ENCODE measurements around the gene GIGYF2.

Gene GIGYF2

DNA sequence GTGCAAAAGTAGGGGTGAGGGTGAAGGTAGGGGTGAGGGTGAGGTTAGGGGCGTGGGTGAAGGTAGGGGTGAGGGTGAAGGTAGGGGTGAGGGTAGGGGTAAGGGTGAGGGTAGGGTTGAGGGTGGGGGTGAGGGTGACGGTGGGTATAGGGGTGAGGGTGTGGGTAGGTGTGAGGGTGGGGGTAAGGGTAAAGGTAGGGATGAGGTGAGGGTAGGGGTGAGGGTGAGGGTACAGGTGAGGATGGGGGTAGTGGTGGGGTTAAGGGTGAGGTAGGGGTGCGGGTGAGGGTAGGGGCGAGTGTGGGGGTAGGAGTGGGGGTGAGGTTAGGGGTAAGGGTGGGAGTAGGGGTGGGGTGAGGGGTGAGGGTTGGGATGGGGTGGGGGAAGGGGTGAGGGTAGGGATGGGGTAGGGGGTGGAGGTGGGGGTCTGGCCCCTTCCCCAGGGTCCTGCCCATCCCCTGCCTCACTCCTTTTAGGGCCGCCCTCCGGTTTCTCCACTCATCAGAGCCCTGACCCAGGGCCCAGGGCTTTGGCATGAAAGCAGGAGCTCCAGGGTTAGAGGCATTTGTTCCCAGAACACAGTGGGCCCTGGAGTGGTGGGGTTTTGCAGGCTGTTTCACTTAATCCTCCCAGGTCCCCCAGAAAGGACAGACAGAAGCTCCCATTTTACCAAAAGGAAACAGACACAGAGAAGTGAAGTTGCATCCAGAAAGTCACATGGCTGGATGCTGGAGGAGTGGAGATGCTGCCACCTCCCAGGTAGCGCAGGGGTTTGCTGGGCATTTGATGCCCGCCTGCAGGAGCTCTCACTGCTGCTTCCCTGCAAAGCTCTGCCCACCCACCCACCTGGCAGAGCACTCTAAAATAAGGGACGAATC lies 199.8 kb downstream of the GIGYF2 start:
- Histone ChIP-seq H4K5ac (ENCODE audit: low read length) (no peak overlapping the region), H3K9ac (ENCODE audit: low read length) (no peak overlapping the region), H3K56ac (ENCODE audit: low read length) (no peak overlapping the region), H2BK120ac (ENCODE audit: low read depth, low read length) (no peak overlapping the region), H3K79me2 (ENCODE audit: control insufficient read depth, insufficient read depth, low read length) (no peaks in the 10 kb centered on the region), H4K8ac (ENCODE audit: low read depth, low read length) (no peak overlapping the region), H3K27ac (ENCODE audit: low read depth, low read length) (no peak overlapping the region), H2AK5ac (ENCODE audit: low read length) (no peak overlapping the region), H3K4me2 (ENCODE audit: low read length) (no peak overlapping the region), H3K23ac (ENCODE audit: low read length) (no peak overlapping the region), H2BK5ac (ENCODE audit: low read length) (no peak overlapping the region), H3K4me1 (ENCODE audit: control insufficient read depth, low read depth, low read length) (no peaks in the 10 kb centered on the region), H3K36me3 (ENCODE audit: control insufficient read depth, insufficient read depth, low read length) (no peaks in the 10 kb centered on the region), H3K4ac (ENCODE audit: low read depth, low read length) (no peak overlapping the region), H3K27me3 (ENCODE audit: insufficient read depth, low read length, poor library complexity) (no peaks in the 10 kb centered on the region), H3K18ac (ENCODE audit: low read length) (no peak overlapping the region), H3K79me1 (ENCODE audit: low read length) (no peaks in the 10 kb centered on the region), H3K4me3 (ENCODE audit: low read length) (no peak overlapping the region), H2BK15ac (replicated peaks; ENCODE audit: low read depth) (no peak overlapping the region)
- WGBS (ENCODE audit: extremely low coverage, insufficient coverage, low lambda C conversion rate) = 73% methylated on average over 2 of the region's 9 CpGs
- DNase-seq = no peak

DNA sequence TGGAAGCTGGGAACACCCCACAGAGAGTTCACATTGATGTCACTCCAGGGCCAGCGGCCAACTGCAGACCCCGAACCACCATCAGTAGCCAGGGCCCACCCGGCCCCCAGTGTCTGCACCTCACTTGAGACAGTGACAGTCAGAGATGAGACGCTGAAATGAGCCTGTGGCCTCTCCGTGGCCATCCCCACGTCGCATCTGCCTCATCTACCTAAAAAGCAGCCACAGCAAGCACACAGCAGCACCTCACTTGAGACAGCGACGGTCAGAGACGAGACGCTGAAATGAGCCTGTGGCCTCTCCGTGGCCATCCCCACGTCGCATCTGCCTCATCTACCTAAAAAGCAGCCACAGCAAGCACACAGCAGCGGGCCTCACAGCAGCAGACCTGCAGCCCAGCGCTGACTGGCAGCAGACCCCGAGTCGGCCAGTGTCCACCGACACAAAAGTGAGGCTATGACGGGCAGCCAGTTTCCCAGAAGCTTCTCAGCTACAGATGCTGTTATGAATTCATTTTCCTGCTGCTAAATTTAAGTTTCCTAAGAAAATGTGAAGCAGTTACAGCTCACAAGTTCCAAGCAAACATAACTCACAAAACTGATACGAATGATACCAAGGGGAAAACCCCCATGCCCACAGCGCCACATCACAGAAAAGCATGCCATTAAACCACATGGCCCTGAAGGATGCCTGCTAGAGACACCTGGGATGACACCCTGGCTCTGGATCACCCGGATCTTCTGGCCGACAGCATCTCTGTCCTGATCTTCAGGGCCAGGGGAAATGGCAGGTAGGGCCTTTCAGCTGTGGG lies 200.7 kb downstream of the GIGYF2 start:
- Histone ChIP-seq H3K4ac (ENCODE audit: low read depth, low read length) (no peak overlapping the region), H3K27ac (ENCODE audit: low read depth, low read length) (no peak overlapping the region), H3K18ac (ENCODE audit: low read length) (no peak overlapping the region), H2BK120ac (ENCODE audit: low read depth, low read length) (no peak overlapping the region), H3K23ac (ENCODE audit: low read length) (no peak overlapping the region), H3K9ac (ENCODE audit: low read length) (no peak overlapping the region), H3K79me1 (ENCODE audit: low read length) (no peaks in the 10 kb centered on the region), H3K79me2 (ENCODE audit: control insufficient read depth, insufficient read depth, low read length) (no peaks in the 10 kb centered on the region), H3K4me2 (ENCODE audit: low read length) (no peak overlapping the region), H3K56ac (ENCODE audit: low read length) (no peak overlapping the region), H3K36me3 (ENCODE audit: control insufficient read depth, insufficient read depth, low read length) (no peaks in the 10 kb centered on the region), H3K27me3 (ENCODE audit: insufficient read depth, low read length, poor library complexity) (no peaks in the 10 kb centered on the region), H2AK5ac (ENCODE audit: low read length) (no peak overlapping the region), H3K4me3 (ENCODE audit: low read length) (no peak overlapping the region), H3K4me1 (ENCODE audit: control insufficient read depth, low read depth, low read length) (no peaks in the 10 kb centered on the region), H4K8ac (ENCODE audit: low read depth, low read length) (no peak overlapping the region), H2BK5ac (ENCODE audit: low read length) (no peak overlapping the region), H2BK15ac (replicated peaks; ENCODE audit: low read depth) (no peak overlapping the region), H4K5ac (ENCODE audit: low read length) (no peak overlapping the region)
- WGBS (ENCODE audit: extremely low coverage, insufficient coverage, low lambda C conversion rate) = no CpG with 5 or more reads among the region's 24 CpGs
- DNase-seq = no peak

DNA sequence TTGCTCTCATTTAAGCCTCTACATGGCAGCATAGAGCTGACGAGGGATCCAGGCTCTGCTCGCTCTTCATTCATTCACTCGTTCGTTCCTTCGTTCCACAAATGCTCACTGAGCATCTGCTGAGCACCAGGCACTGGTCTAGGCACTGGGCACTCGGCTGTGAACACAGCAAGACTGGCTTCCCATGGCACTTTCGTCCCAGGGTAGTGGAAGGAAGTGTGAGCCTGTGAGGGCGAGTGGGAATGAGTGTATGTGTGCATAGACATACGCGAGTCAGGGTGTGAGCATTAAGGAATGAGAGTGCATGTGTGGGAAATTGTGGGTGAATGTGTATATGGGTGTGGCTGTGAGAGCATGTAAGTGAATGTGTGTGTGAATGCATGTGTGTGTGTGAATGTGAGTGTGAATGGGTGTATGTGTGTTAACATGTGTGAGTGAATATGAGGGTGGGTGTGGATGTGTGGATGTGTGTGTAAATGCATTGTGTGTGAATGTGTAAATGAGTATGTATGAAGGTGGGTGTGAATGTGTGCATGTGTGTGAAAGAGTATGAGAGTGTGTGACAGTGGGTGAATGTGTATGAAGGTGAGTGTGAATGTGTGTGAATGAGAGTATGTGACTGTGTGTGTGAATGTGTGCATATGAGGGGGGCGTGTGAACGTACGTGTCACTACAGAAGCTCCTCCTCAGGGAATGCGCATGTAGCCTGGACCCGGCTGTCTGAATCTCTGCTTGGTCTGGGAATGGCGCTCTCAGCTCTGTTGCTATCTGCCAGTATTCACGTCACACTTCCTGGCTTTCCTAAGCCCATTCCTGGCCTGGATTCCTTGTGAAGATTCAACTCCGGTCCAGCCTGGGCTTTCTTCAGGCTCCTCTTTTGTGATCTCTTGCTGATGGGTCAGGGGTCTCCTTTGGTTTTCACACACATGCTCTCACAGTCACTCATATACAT lies 201.7 kb downstream of the GIGYF2 start:
- no peaks in the 10 kb centered on the region for H3K36me3 ChIP-seq (ENCODE audit: control insufficient read depth, insufficient read depth, low read length)
- H3K4me2 ChIP-seq (ENCODE audit: low read length) = no peak overlapping the region
- H2BK120ac ChIP-seq (ENCODE audit: low read depth, low read length) = no peak overlapping the region
- H4K8ac ChIP-seq (ENCODE audit: low read depth, low read length) = no peak overlapping the region
- no peaks in the 10 kb centered on the region for H3K79me2 ChIP-seq (ENCODE audit: control insufficient read depth, insufficient read depth, low read length)
- no peak overlapping the region for H3K9ac ChIP-seq (ENCODE audit: low read length)
- H3K27ac ChIP-seq (ENCODE audit: low read depth, low read length) = no peak overlapping the region
- no peak overlapping the region for H2BK15ac ChIP-seq (replicated peaks; ENCODE audit: low read depth)
- no peaks in the 10 kb centered on the region for H3K4me1 ChIP-seq (ENCODE audit: control insufficient read depth, low read depth, low read length)
- no peak overlapping the region for H3K4ac ChIP-seq (ENCODE audit: low read depth, low read length)
- 100% methylated on average over 1 of the region's 18 CpGs for WGBS (ENCODE audit: extremely low coverage, insufficient coverage, low lambda C conversion rate)
- no peak for DNase-seq
- no peaks in the 10 kb centered on the region for H3K79me1 ChIP-seq (ENCODE audit: low read length)
- no peaks in the 10 kb centered on the region for H3K27me3 ChIP-seq (ENCODE audit: insufficient read depth, low read length, poor library complexity)
- H2BK5ac ChIP-seq (ENCODE audit: low read length) = no peak overlapping the region
- no peak overlapping the region for H3K4me3 ChIP-seq (ENCODE audit: low read length)
- H2AK5ac ChIP-seq (ENCODE audit: low read length) = no peak overlapping the region
- H3K18ac ChIP-seq (ENCODE audit: low read length) = no peak overlapping the region
- no peak overlapping the region for H4K5ac ChIP-seq (ENCODE audit: low read length)
- no peak overlapping the region for H3K56ac ChIP-seq (ENCODE audit: low read length)
- no peak overlapping the region for H3K23ac ChIP-seq (ENCODE audit: low read length)

DNA sequence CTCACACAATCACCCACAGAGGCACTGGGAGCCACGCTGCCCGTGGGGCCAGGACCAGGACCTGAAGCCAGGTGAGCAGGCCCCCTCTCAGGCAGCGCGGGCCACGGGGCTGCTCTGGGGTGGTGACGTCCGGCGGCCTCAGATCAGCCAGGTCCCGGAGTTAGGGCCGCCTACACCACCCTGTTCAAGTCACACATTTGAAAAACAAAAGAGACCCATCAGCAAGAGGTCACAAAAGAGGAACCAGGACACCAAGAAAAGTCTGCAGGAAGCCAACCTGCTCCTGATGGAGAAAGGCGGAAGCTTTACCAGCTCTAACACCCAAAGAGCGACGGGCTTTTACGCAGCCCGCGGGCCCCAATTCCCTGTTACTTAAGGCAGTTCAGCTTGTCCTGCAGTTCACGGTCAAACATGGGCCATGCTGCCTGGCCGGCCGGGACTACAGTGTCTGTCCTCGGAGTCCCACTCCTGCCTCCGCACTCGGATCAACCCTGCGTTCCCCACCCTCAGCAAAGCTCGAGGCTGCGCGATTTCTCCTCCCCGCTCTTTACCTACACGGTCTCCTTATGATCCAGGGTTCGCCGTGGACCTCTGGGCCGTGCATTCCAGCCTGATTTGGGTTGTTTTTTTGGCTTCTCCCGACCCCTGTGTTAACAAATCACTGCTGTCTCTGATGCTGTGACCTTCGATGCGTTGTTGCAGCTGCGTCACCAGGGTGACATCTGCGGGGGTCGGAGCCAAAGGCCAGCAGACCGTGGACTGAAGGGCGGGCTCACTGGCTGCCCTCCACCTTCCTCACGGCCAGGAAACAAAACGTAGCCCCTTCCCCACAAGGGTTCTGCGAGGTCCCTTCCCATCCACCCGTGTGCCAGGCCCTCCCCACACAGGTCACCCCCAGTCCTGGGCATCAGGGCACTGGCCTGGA lies 203.9 kb downstream of the GIGYF2 start:
- Histone ChIP-seq H3K56ac (ENCODE audit: low read length) (peak overlapping the region; percentile 34), H2BK15ac (replicated peaks; ENCODE audit: low read depth) (no peak overlapping the region), H2BK120ac (ENCODE audit: low read depth, low read length) (no peak overlapping the region), H3K4me2 (ENCODE audit: low read length) (no peak overlapping the region), H2AK5ac (ENCODE audit: low read length) (no peak overlapping the region), H3K79me1 (ENCODE audit: low read length) (no peaks in the 10 kb centered on the region), H3K4ac (ENCODE audit: low read depth, low read length) (no peak overlapping the region), H3K18ac (ENCODE audit: low read length) (no peak overlapping the region), H3K36me3 (ENCODE audit: control insufficient read depth, insufficient read depth, low read length) (no peaks in the 10 kb centered on the region), H2BK5ac (ENCODE audit: low read length) (no peak overlapping the region), H4K8ac (ENCODE audit: low read depth, low read length) (no peak overlapping the region), H3K27me3 (ENCODE audit: insufficient read depth, low read length, poor library complexity) (no peaks in the 10 kb centered on the region), H3K4me1 (ENCODE audit: control insufficient read depth, low read depth, low read length) (no peaks in the 10 kb centered on the region), H4K5ac (ENCODE audit: low read length) (no peak overlapping the region), H3K27ac (ENCODE audit: low read depth, low read length) (no peak overlapping the region), H3K4me3 (ENCODE audit: low read length) (no peak overlapping the region), H3K9ac (ENCODE audit: low read length) (no peak overlapping the region), H3K79me2 (ENCODE audit: control insufficient read depth, insufficient read depth, low read length) (no peaks in the 10 kb centered on the region), H3K23ac (ENCODE audit: low read length) (no peak overlapping the region)
- WGBS (ENCODE audit: extremely low coverage, insufficient coverage, low lambda C conversion rate) = no CpG with 5 or more reads among the region's 43 CpGs
- DNase-seq = peak; percentile 11
